Hepatocyte (in vitro differentiated cells): ENCODE data around the gene CEP295NL. TPM values are rescaled to one million over a fixed set of nuclear protein-coding genes. Genes with fewer than 3 reads are reported as not detected.
A peak's percentile ranks its signal among the peaks of the same experiment; 100 is the strongest.
"Not testable (repeated sequence)": the region's sequence is repeated elsewhere in the genome, so short reads cannot be mapped to it uniquely, and the experiment has no call there.

ENCODE experiments used
- DNase-seq: peaks from one replicate; pipeline ENCODE4 v3.0.0-alpha.2; 2016; ENCODE audit warnings: low spot score
- H2AFZ ChIP-seq: fragments of 200-600 bp; sonication (generic); 2 replicates; pipeline ENCODE4 v1.6.0; 2016; ENCODE audit warnings: antibody characterized with exemption, mild to moderate bottlenecking
- H3K27ac ChIP-seq: fragments of 200-600 bp; sonication (generic); 2 replicates; pipeline ENCODE4 v1.5.1; 2016; ENCODE audit warnings: mild to moderate bottlenecking
- H3K27me3 ChIP-seq: fragments of 200-600 bp; sonication (generic); 2 replicates; pipeline ENCODE4 v1.6.1; 2016
- H3K36me3 ChIP-seq: fragments of 200-600 bp; sonication (generic); replicated peaks from 2 replicates; pipeline ENCODE4 v1.5.1; 2016; ENCODE audit warnings: low read depth; ENCODE audit not compliant: insufficient read depth
- H3K4me1 ChIP-seq: fragments of 200-600 bp; sonication (generic); 2 replicates; pipeline ENCODE4 v1.5.1; 2016; ENCODE audit warnings: mild to moderate bottlenecking, moderate library complexity; ENCODE audit not compliant: insufficient read depth
- H3K4me2 ChIP-seq: fragments of 200-600 bp; sonication (generic); 2 replicates; pipeline ENCODE4 v1.6.0; 2016
- H3K4me3 ChIP-seq: fragments of 200-600 bp; sonication (generic); 2 replicates; pipeline ENCODE4 v1.5.1; 2016; ENCODE audit warnings: mild to moderate bottlenecking
- H3K79me2 ChIP-seq: fragments of 200-600 bp; sonication (generic); 2 replicates; pipeline ENCODE4 v1.6.0; 2017; ENCODE audit warnings: mild to moderate bottlenecking
- H3K9me2 ChIP-seq: fragments of 200-600 bp; sonication (generic); replicated peaks from 2 replicates; pipeline ENCODE4 v1.6.0; 2017; ENCODE audit warnings: mild to moderate bottlenecking; ENCODE audit not compliant: insufficient read depth
- H3K9me3 ChIP-seq: fragments of 200-600 bp; sonication (generic); 2 replicates; pipeline ENCODE4 v1.5.1; 2016; ENCODE audit warnings: low read depth, mild to moderate bottlenecking
- H4K20me1 ChIP-seq: fragments of 200-600 bp; sonication (generic); 2 replicates; pipeline ENCODE4 v1.6.0; 2016; ENCODE audit warnings: mild to moderate bottlenecking; ENCODE audit not compliant: insufficient read depth, poor library complexity, severe bottlenecking
- EZH2 ChIP-seq: fragments of 200-600 bp; sonication (generic); IDR thresholded peaks from 2 replicates; pipeline ENCODE4 v1.6.1; 2016; ENCODE audit warnings: antibody characterized with exemption, mild to moderate bottlenecking, borderline replicate concordance
- EZH2phosphoT487 ChIP-seq: fragments of 200-600 bp; sonication (generic); IDR thresholded peaks from one replicate; pipeline ENCODE4 v1.6.1; 2018; ENCODE audit warnings: antibody characterized with exemption, mild to moderate bottlenecking, low read depth, moderate library complexity; ENCODE audit not compliant: unreplicated experiment, severe bottlenecking
- WGBS: methylation state at CpG from one replicate; pipeline ENCODE4 v1.1.6; 2016; ENCODE audit warnings: low lambda C conversion rate; ENCODE audit errors: missing lambda C conversion rate; 5-methylcytosine and 5-hydroxymethylcytosine counted together
- polyA plus RNA-seq: library from polyadenylated mRNA; unstranded; fragments of >200 nt; fragmentation: Nextera tagmentation; extraction: Ambion mirVana; gene quantifications from 2 replicates; pipeline ENCODE4 v1.2.1, GENCODE V29; 2016
- total RNA-seq: library from RNA; depleted of rRNA; stranded (reverse); fragments of >200 nt; gene quantifications from 2 replicates; pipeline ENCODE4 v1.2.3, GENCODE V29; 2014
- TF ChIP-seq, protein P1 (sequence below): fragments of 200-600 bp; sonication (generic); IDR thresholded peaks from 2 replicates; pipeline ENCODE4 v1.5.1; 2016; ENCODE audit warnings: antibody characterized with exemption, mild to moderate bottlenecking; ENCODE audit not compliant: poor library complexity

CEP295NL gene
- total and polyA plus RNA-seq, 2 experiments from 2014 or later, result 0.17 to 0.97 TPM

GRCh38 chr17:78868391-78868790 lies 34.6 kb downstream of the CEP295NL start:
- H3K79me2 ChIP-seq, result no peaks in the 10 kb centered on the region
- no peak for DNase-seq
- H4K20me1 ChIP-seq, result no peaks in the 10 kb centered on the region
- no peaks in the 10 kb centered on the region for H3K27me3 ChIP-seq
- H3K4me2 ChIP-seq, result no peak overlapping the region
- TF ChIP-seq EZH2 (no peak), EZH2phosphoT487 (no peak)
- TF ChIP-seq, protein P1, sequence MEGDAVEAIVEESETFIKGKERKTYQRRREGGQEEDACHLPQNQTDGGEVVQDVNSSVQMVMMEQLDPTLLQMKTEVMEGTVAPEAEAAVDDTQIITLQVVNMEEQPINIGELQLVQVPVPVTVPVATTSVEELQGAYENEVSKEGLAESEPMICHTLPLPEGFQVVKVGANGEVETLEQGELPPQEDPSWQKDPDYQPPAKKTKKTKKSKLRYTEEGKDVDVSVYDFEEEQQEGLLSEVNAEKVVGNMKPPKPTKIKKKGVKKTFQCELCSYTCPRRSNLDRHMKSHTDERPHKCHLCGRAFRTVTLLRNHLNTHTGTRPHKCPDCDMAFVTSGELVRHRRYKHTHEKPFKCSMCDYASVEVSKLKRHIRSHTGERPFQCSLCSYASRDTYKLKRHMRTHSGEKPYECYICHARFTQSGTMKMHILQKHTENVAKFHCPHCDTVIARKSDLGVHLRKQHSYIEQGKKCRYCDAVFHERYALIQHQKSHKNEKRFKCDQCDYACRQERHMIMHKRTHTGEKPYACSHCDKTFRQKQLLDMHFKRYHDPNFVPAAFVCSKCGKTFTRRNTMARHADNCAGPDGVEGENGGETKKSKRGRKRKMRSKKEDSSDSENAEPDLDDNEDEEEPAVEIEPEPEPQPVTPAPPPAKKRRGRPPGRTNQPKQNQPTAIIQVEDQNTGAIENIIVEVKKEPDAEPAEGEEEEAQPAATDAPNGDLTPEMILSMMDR, result no peak
- H3K4me3 ChIP-seq, result no peak overlapping the region
- no peak overlapping the region for H2AFZ ChIP-seq
- no peaks in the 10 kb centered on the region for H3K36me3 ChIP-seq
- H3K9me3 ChIP-seq, result no peaks in the 10 kb centered on the region
- 90% methylated on average over 7 of the region's 7 CpGs for WGBS
- H3K9me2 ChIP-seq, result no peaks in the 10 kb centered on the region
- no peaks in the 10 kb centered on the region for H3K4me1 ChIP-seq
- H3K27ac ChIP-seq, result no peak overlapping the region

GRCh38 chr17:78867046-78867445 lies 36.0 kb downstream of the CEP295NL start:
- not testable (repeated sequence) for H3K4me1 ChIP-seq, H3K9me3 ChIP-seq, H4K20me1 ChIP-seq, H2AFZ ChIP-seq, H3K27me3 ChIP-seq, H3K9me2 ChIP-seq, DNase-seq, H3K4me3 ChIP-seq, H3K27ac ChIP-seq, H3K79me2 ChIP-seq, H3K4me2 ChIP-seq, H3K36me3 ChIP-seq
- WGBS, result 94% methylated on average over 3 of the region's 3 CpGs

DNA sequence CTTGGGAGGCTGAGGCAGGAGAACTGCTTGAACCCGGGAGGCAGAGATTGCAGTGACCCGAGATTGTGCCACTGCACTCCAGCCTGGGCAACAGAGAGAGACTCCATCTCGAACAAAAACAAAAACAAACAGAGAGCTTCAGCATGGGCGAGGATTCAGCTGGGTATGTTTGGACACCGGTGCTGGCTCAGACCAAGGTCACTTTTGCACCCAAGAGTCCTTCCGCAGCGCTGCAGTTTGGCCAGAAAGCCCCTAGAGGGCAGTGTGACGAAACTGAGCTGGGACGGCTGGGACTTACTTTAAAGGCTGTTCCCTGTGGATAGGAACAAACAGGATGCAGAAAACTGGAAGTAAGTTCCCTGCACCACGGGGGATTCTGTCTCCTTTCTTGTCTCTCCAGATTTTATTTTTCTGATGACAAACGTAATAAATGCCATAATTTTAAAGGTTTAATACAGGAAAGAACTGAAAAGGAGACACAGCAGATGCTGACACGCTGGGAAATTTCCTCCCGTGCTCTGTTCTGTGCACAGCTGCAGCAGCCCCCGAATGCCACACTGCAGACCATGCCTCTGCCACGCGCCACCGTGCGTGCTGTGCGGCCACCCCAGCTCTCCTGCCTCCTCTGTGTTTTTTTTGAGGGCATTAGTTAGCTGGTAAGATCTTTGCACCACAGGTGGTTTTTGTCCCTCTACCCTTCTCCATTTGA lies 37.2 kb downstream of the CEP295NL start:
- DNase-seq, result peak; percentile 86
- Histone ChIP-seq H3K4me3 (no peak overlapping the region), H3K4me2 (no peak overlapping the region), H4K20me1 (no peaks in the 10 kb centered on the region), H3K36me3 (no peaks in the 10 kb centered on the region), H3K27me3 (no peaks in the 10 kb centered on the region), H3K4me1 (no peaks in the 10 kb centered on the region), H3K27ac (no peak overlapping the region), H2AFZ (no peak overlapping the region), H3K9me2 (no peaks in the 10 kb centered on the region), H3K9me3 (no peaks in the 10 kb centered on the region), H3K79me2 (no peaks in the 10 kb centered on the region)
- 41% methylated on average over 19 of the region's 19 CpGs for WGBS
- TF ChIP-seq EZH2 (no peak), EZH2phosphoT487 (no peak)
- TF ChIP-seq, protein P1, result peak; percentile 82

DNA sequence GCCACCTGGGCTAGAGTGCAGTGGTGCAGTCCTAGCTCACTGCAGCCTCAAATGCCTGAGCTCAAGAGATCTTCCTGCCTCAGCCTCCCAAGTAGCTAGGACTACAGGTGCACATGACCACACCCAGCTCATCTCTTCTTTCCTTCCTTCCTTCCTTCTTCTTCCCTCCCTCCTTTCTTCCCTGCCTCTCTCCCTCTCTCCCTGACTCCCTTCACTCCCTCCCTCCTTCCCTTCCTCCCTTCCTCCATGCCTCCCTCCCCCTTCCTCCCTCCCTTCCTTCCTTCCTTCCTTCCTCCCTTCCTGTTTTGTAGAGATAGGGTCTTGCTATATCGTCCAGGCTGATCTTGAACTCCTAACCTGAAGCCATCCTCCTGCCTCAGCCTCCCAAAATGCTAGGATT lies 38.9 kb downstream of the CEP295NL start:
- H3K9me2 ChIP-seq, result no peaks in the 10 kb centered on the region
- H3K79me2 ChIP-seq, result no peaks in the 10 kb centered on the region
- H3K9me3 ChIP-seq, result no peaks in the 10 kb centered on the region
- no peak for DNase-seq
- H3K4me3 ChIP-seq, result no peak overlapping the region
- WGBS, result 91% methylated on average over 1 of the region's 1 CpG
- no peaks in the 10 kb centered on the region for H3K4me1 ChIP-seq
- H2AFZ ChIP-seq, result no peak overlapping the region
- no peak for TF ChIP-seq EZH2phosphoT487
- TF ChIP-seq, protein P1, result no peak
- TF ChIP-seq EZH2, result no peak
- H4K20me1 ChIP-seq, result no peaks in the 10 kb centered on the region
- no peaks in the 10 kb centered on the region for H3K27me3 ChIP-seq
- no peaks in the 10 kb centered on the region for H3K36me3 ChIP-seq
- no peak overlapping the region for H3K27ac ChIP-seq
- H3K4me2 ChIP-seq, result no peak overlapping the region
